Chondrocyte (in vitro differentiated cells): ENCODE measurements around the gene TEX35. TPM values are rescaled to one million over a fixed set of nuclear protein-coding genes. Genes with fewer than 3 reads are reported as not detected.
A peak's percentile ranks its signal among the peaks of the same experiment; 100 is the strongest.

ENCODE experiments used
- DNase-seq: peaks from one replicate; pipeline ENCODE4 v3.0.0; 2021; ENCODE audit warnings: mixed read lengths, low spot score
- H3K27ac Mint-ChIP-seq: one replicate; pipeline ENCODE4 v1.8.0; 2021; ENCODE audit warnings: mild to moderate bottlenecking, moderate library complexity, mixed read lengths; ENCODE audit not compliant: unreplicated experiment
- H3K27me3 Mint-ChIP-seq: 2 replicates; pipeline ENCODE4 v1.8.0; 2021; ENCODE audit warnings: low read depth, mixed read lengths
- H3K36me3 Mint-ChIP-seq: 2 replicates; pipeline ENCODE4 v1.8.0; 2021; ENCODE audit warnings: low read depth, mixed read lengths
- H3K4me1 Mint-ChIP-seq: 2 replicates; pipeline ENCODE4 v1.8.0; 2021; ENCODE audit warnings: low read depth, mild to moderate bottlenecking, mixed read lengths
- H3K4me3 Mint-ChIP-seq: one replicate; pipeline ENCODE4 v1.8.0; 2021; ENCODE audit warnings: mild to moderate bottlenecking, moderate library complexity, mixed read lengths; ENCODE audit not compliant: unreplicated experiment
- H3K9me3 Mint-ChIP-seq: 2 replicates; pipeline ENCODE4 v1.8.0; 2021; ENCODE audit warnings: low read depth, mixed read lengths
- total RNA-seq: library from RNA; stranded (reverse); gene quantifications from 3 replicates; pipeline ENCODE4 v1.2.1, GENCODE V29; 2021
- TF ChIP-seq, protein P1 (sequence below): fragments of 200-600 bp; sonication (generic); IDR thresholded peaks from 2 replicates; pipeline ENCODE4 v1.5.0; 2021; ENCODE audit warnings: antibody characterized with exemption, mild to moderate bottlenecking, moderate library complexity

Gene TEX35
- total RNA-seq, 1 donor from 2014 or later = not detected

DNA sequence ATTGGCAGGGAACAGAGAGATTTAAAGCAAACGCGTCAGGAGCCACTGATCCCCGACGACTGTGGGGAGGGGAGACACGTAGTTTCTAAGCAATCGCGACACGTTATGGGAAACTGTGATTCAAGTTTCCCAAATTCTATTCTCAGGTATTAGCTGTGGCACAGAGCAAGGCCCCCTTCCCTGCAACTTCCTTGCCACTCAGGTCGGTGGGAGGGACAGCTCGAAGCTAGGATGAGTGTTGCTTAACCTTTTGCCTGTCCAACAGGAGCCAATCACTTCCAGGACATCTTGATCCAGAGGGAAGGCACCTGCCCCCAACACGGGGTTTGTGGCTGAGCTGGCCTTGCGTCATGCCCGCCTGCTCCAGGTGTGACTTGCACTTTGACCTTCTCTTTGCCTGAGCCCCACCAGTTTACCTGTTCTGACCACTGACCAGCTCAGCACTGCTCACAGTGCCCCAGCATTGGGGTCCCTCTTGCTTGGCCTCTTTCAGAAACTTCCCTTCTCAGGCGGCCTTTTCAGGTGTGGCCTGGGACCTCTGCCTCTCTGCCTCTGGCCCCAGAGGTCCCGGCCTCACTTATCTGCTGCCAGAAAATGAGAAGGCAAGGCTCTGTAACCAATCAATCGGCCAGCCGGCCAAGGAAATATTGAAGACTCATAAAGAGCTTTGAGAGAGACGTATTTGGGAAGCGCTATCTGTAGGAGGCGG is 24.6 kb downstream of the TEX35 start:
- H3K4me3 Mint-ChIP-seq = no peak overlapping the region
- no peak for DNase-seq
- H3K27ac Mint-ChIP-seq = peak overlapping the region; percentile 92
- no peaks in the 10 kb centered on the region for H3K36me3 Mint-ChIP-seq
- no peaks in the 10 kb centered on the region for H3K9me3 Mint-ChIP-seq
- peaks cover 50% of the 10 kb centered on the region for H3K4me1 Mint-ChIP-seq
- no peaks in the 10 kb centered on the region for H3K27me3 Mint-ChIP-seq
- TF ChIP-seq, protein P1, sequence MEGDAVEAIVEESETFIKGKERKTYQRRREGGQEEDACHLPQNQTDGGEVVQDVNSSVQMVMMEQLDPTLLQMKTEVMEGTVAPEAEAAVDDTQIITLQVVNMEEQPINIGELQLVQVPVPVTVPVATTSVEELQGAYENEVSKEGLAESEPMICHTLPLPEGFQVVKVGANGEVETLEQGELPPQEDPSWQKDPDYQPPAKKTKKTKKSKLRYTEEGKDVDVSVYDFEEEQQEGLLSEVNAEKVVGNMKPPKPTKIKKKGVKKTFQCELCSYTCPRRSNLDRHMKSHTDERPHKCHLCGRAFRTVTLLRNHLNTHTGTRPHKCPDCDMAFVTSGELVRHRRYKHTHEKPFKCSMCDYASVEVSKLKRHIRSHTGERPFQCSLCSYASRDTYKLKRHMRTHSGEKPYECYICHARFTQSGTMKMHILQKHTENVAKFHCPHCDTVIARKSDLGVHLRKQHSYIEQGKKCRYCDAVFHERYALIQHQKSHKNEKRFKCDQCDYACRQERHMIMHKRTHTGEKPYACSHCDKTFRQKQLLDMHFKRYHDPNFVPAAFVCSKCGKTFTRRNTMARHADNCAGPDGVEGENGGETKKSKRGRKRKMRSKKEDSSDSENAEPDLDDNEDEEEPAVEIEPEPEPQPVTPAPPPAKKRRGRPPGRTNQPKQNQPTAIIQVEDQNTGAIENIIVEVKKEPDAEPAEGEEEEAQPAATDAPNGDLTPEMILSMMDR = no peak

DNA sequence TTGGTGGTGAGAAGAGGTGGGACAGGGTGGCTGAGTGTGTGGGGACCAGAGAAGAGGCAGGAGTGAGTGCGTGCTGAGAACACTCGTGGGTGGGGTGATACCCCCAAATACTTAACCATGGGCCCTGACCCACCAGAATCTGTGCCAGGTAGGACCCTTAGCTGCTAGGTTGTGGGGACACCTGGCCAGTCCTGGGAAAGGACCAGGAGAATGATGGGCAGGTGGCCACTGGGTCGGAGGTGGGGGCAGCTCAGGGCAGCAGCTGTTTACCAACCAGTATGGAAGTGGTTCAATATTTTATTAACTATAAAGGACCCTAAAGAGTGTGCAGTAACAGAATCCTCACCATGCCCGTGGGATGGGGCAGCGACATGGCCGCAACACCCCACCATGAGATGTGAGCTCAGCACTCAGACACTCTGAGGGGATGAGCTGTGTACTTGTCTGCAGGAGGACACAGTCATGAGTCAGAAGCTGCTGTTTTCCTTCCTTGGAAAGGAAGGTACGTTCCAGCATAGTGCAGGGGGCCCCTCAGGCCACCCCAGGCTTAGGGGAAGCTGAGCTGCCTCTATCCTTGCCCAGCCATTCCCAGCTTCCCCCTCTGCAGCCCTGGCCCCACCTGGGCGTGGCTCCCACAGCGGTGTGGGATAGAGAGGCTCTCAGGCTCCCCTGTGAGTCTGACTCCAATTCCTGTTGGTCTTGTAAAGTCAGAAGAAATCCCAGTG is 25.4 kb downstream of the TEX35 start:
- H3K4me1 Mint-ChIP-seq = peaks cover 51% of the 10 kb centered on the region
- H3K27ac Mint-ChIP-seq = peak overlapping the region; percentile 92
- no peak overlapping the region for H3K4me3 Mint-ChIP-seq
- no peaks in the 10 kb centered on the region for H3K27me3 Mint-ChIP-seq
- no peak for DNase-seq
- no peaks in the 10 kb centered on the region for H3K9me3 Mint-ChIP-seq
- no peaks in the 10 kb centered on the region for H3K36me3 Mint-ChIP-seq
- TF ChIP-seq, protein P1 = no peak

DNA sequence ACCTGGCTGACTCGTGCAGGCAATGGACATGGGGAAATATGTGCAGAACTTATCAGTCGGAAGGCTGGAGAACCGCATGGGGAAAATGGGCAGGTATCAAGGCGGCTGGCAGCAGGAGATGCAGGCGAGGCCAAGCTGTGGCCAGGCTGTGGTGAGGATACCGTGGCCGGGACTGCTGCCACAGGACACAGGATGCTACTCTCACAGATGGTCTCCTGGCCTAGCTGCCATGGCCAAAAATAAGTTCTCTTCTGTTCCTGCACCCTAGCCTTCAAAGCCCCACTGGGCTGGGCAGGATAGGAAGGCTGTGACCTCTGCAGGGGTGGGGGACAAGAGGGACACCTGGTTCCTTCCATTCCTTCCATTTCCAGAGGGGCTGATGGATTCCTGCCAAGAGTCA is 26.4 kb downstream of the TEX35 start:
- peaks cover 53% of the 10 kb centered on the region for H3K4me1 Mint-ChIP-seq
- no peak for DNase-seq
- no peaks in the 10 kb centered on the region for H3K9me3 Mint-ChIP-seq
- H3K27ac Mint-ChIP-seq = peak overlapping the region; percentile 92
- H3K27me3 Mint-ChIP-seq = no peaks in the 10 kb centered on the region
- no peaks in the 10 kb centered on the region for H3K36me3 Mint-ChIP-seq
- no peak overlapping the region for H3K4me3 Mint-ChIP-seq
- TF ChIP-seq, protein P1 = no peak

DNA sequence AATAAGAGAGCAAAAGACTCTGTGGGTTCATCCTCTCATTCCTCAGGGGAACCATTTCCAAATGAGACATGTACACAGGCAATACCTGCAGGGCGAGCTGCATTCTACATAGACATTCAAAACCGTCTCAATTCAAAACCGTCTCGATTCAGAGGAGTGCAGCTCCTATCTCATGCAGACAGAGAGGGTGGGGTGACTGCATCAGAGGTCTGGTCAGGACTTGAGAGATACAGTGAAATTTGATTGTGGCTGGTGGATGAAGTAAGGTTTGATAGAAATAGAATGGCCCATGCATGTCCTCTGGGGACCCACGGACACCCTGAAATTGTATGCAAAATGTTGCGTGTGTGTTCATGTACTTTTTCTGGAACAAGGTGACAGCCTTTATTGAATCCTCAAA is 27.3 kb downstream of the TEX35 start:
- Mint-ChIP-seq H3K4me3 (no peak overlapping the region), H3K27me3 (no peaks in the 10 kb centered on the region), H3K9me3 (no peaks in the 10 kb centered on the region), H3K36me3 (no peaks in the 10 kb centered on the region), H3K27ac (peak overlapping the region; percentile 14), H3K4me1 (peaks cover 53% of the 10 kb centered on the region)
- TF ChIP-seq, protein P1 = no peak
- DNase-seq = no peak

DNA sequence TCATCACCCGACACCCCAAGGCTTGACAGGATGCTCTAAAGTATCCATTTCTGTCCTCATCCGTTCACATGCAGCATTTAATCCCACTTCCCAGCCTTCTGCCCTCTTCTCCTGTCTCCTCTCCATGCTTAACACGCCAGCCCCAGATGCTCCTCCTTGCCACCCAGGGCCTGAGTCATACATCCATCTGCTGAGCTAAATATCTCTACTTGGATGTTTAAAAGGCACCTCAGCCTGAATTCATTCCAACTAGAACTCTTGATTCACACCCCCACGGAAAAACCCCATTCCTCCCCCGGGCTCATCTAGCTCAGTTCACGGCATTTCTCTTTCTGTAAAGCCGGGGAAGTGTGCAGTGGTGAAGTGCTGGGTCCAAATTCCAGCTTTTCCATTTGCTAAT is 27.7 kb downstream of the TEX35 start:
- Mint-ChIP-seq H3K9me3 (no peaks in the 10 kb centered on the region), H3K4me3 (no peak overlapping the region)

More for the DNA sequence above, 27.7 kb downstream of the TEX35 start:
- Mint-ChIP-seq H3K27ac (peak overlapping the region; percentile 79), H3K4me1 (peaks cover 53% of the 10 kb centered on the region), H3K27me3 (no peaks in the 10 kb centered on the region), H3K36me3 (no peaks in the 10 kb centered on the region)
- TF ChIP-seq, protein P1 = no peak
- no peak for DNase-seq
